DND-41 (cell line): ENCODE measurements around the gene DDX1.

Source experiments
- ATAC-seq: fragments of 200-7000 bp; cut with Tn5 transposase; 3 replicates; pipeline ENCODE4 v1.9.1; 2021; ENCODE audit warnings: low read depth; ENCODE audit not compliant: insufficient read depth
- DNase-seq: peaks from one replicate; pipeline ENCODE4 v3.0.0-alpha.2; 2020
- H2AFZ ChIP-seq: 2 replicates; pipeline ENCODE4 v1.6.0; 2012; ENCODE audit warnings: low read depth, low read length
- H3K27ac ChIP-seq: 2 replicates; pipeline ENCODE4 v1.5.1; 2012; ENCODE audit warnings: low read length, inconsistent platforms
- H3K27me3 ChIP-seq: fragments of 200-600 bp; sonication (generic); 2 replicates; pipeline ENCODE4 v1.6.0; 2012; ENCODE audit warnings: low read length, mild to moderate bottlenecking, inconsistent platforms; ENCODE audit not compliant: insufficient read depth, poor library complexity
- H3K36me3 ChIP-seq: 2 replicates; pipeline ENCODE4 v1.5.1; 2012; ENCODE audit warnings: low read length, inconsistent platforms; ENCODE audit not compliant: insufficient read depth
- H3K4me1 ChIP-seq: 2 replicates; pipeline ENCODE4 v1.5.1; 2012; ENCODE audit warnings: mild to moderate bottlenecking, low read length; ENCODE audit not compliant: insufficient read depth
- H3K4me2 ChIP-seq: 2 replicates; pipeline ENCODE4 v1.6.0; 2012; ENCODE audit warnings: mild to moderate bottlenecking, moderate library complexity, low read length, inconsistent platforms; ENCODE audit not compliant: insufficient read depth
- H3K4me3 ChIP-seq, 2 experiments: fragments of 200-600 bp in 1 of 2; shearing (Covaris generic) in 1 of 2; 2 replicates each; pipeline ENCODE4 v1.5.1; 2012 to 2016; ENCODE audit warnings: inconsistent platforms in 2 of 2, low read length in 2 of 2, mild to moderate bottlenecking in 2 of 2, low read depth in 1 of 2, moderate library complexity in 1 of 2
- H3K79me2 ChIP-seq: 2 replicates; pipeline ENCODE4 v1.6.0; 2012; ENCODE audit warnings: low read length, inconsistent platforms; ENCODE audit not compliant: insufficient read depth
- H3K9ac ChIP-seq: 2 replicates; pipeline ENCODE4 v1.6.0; 2012; ENCODE audit warnings: low read depth, mild to moderate bottlenecking, inconsistent platforms, low read length, moderate library complexity
- H3K9me3 ChIP-seq: 2 replicates; pipeline ENCODE4 v1.5.1; 2012; ENCODE audit warnings: low read length, moderate library complexity, mild to moderate bottlenecking, inconsistent platforms; ENCODE audit not compliant: insufficient read depth, severe bottlenecking
- H4K20me1 ChIP-seq: 2 replicates; pipeline ENCODE4 v1.6.0; 2012; ENCODE audit warnings: low read length; ENCODE audit not compliant: insufficient read depth
- EZH2 ChIP-seq: IDR thresholded peaks from 3 replicates; pipeline ENCODE4 v1.6.1; 2012; ENCODE audit warnings: borderline replicate concordance, low read depth, mild to moderate bottlenecking, moderate library complexity, low read length, inconsistent platforms; ENCODE audit not compliant: severe bottlenecking
- TF ChIP-seq, protein P1 (sequence below): IDR thresholded peaks from 2 replicates; pipeline ENCODE4 v1.5.1; 2012; ENCODE audit warnings: borderline replicate concordance, low read length, moderate library complexity, mild to moderate bottlenecking; ENCODE audit not compliant: poor library complexity, severe bottlenecking; ENCODE audit errors: extremely low read depth

DDX1 gene

DNA sequence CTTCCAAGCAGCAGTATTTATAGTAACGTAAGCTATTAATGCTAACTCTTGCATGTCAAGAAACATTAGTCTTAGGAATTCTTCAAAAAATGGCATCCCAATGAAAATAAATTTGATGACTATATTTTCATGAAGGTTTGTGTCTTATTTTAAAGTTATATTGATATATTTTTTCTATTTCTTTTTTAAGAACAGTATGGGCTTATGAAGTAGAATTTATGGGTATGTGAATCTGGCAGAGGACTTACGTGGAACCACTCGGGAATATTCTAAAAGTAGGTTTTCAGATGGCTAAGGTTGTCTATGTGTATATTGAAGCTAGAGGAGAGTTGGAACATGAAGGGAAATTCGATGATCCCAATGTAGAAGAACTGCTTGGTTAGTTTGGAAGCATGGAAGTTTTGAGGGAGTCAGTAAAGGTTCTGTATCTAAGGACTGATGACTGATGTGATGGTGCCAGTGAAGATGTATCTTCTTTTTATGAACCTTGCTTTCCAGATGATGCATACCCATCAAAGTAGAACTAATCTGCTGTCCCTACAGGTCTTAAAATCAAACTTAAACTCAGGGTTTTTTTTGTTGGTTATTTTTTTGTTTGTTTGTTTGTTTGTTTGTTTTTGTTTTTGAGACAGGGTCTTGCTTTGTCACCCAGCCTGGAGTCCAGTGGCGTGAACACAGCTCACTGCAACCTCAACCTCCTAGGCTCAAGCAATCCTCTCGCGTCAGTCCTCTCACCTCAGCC is 39.5 kb downstream of the DDX1 start:
- no peaks in the 10 kb centered on the region for H3K4me1 ChIP-seq
- H2AFZ ChIP-seq: no peak overlapping the region
- H4K20me1 ChIP-seq: no peaks in the 10 kb centered on the region
- DNase-seq: no peak
- H3K9me3 ChIP-seq: no peaks in the 10 kb centered on the region
- no peaks in the 10 kb centered on the region for H3K79me2 ChIP-seq
- no peak overlapping the region for H3K9ac ChIP-seq
- TF ChIP-seq EZH2: no peak
- TF ChIP-seq, protein P1, sequence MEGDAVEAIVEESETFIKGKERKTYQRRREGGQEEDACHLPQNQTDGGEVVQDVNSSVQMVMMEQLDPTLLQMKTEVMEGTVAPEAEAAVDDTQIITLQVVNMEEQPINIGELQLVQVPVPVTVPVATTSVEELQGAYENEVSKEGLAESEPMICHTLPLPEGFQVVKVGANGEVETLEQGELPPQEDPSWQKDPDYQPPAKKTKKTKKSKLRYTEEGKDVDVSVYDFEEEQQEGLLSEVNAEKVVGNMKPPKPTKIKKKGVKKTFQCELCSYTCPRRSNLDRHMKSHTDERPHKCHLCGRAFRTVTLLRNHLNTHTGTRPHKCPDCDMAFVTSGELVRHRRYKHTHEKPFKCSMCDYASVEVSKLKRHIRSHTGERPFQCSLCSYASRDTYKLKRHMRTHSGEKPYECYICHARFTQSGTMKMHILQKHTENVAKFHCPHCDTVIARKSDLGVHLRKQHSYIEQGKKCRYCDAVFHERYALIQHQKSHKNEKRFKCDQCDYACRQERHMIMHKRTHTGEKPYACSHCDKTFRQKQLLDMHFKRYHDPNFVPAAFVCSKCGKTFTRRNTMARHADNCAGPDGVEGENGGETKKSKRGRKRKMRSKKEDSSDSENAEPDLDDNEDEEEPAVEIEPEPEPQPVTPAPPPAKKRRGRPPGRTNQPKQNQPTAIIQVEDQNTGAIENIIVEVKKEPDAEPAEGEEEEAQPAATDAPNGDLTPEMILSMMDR: no peak
- no peaks in the 10 kb centered on the region for H3K27me3 ChIP-seq
- no peak for ATAC-seq
- H3K27ac ChIP-seq: no peak overlapping the region
- H3K4me2 ChIP-seq: no peak overlapping the region
- H3K4me3 ChIP-seq: no peak overlapping the region
- peaks cover 90% of the 10 kb centered on the region for H3K36me3 ChIP-seq

DNA sequence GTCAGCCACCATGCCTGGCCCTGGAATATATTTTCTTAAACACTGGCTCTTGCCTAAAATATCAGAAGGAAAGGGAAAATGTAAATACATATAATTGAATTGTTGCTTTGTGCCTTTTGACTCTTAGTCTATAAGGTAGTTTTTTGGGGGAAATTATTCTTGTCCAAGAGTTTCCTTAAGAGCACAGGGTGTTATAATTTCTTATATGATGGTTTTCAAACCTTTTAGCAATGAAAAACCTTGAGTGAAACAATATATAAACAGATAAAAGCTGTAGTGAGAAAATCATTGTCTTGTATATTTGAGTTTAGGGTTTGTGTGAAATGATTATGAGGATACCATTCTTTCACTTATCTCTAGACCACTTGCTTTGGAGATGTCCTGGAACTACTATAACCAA is 40.2 kb downstream of the DDX1 start:
- DNase-seq (no peak), ATAC-seq (no peak)
- no peak overlapping the region for H3K4me2 ChIP-seq
- no peak overlapping the region for H3K9ac ChIP-seq
- no peak overlapping the region for H3K4me3 ChIP-seq
- no peaks in the 10 kb centered on the region for H3K79me2 ChIP-seq
- H3K36me3 ChIP-seq: peaks cover 91% of the 10 kb centered on the region
- 0 out of 2 replicates have a peak, but pooled peaks cover 1% of the 10 kb centered on the region for H4K20me1 ChIP-seq
- H3K27ac ChIP-seq: no peak overlapping the region
- no peaks in the 10 kb centered on the region for H3K4me1 ChIP-seq
- TF ChIP-seq, protein P1: no peak
- TF ChIP-seq EZH2: no peak
- H3K27me3 ChIP-seq: no peaks in the 10 kb centered on the region
- no peak overlapping the region for H2AFZ ChIP-seq
- no peaks in the 10 kb centered on the region for H3K9me3 ChIP-seq

DNA sequence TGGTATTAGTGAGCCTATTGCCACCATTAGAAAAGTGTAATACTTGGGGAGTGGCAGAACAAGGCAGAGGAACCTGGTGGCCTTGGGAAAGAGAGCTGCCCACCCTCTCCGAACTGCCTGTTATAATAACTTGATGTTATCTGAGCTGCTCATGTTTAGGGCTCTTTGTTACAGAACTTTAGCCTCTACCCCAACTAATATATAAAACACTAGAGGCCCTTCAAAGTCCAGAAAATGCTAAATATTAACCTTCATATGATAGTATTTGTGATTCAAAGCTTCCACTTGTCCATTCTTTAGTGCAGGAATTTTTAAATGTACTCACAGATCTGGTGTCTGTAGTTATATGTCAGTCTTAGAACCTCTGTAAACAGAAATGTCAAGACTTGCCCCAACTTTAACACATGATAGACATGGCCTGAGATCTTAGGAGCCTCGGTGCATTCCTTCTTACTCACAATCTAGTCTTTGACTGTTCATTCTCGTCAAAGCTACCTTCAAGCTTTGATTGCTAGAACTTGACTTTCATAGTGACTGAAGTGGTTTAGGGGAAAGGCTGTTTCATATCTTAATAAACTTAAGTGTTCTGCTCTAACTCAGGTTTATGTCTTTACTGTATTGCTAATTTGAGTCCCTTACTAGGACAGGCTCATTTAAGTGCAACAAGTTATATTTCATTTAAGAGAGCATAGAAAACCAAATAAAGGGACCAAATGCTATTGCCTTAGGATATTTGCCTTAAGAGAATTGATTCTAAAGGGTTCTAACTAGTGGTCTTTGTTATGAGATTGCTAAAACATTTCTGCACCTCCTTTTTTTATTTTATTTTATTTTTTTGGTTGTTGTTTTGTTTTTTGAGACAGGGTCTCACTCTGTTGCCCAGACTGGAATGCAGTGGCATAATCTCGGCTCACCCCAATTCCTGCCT is 41.6 kb downstream of the DDX1 start:
- no peak for ATAC-seq

More for the DNA sequence above, 41.6 kb downstream of the DDX1 start:
- Histone ChIP-seq H3K9me3 (no peaks in the 10 kb centered on the region), H3K36me3 (peaks cover 88% of the 10 kb centered on the region), H3K27ac (no peak overlapping the region), H3K27me3 (no peaks in the 10 kb centered on the region), H3K79me2 (no peaks in the 10 kb centered on the region), H3K4me1 (no peaks in the 10 kb centered on the region), H3K4me3 (no peak overlapping the region), H3K9ac (no peak overlapping the region), H3K4me2 (no peak overlapping the region), H2AFZ (no peak overlapping the region), H4K20me1 (0 out of 2 replicates have a peak, but pooled peaks cover 2% of the 10 kb centered on the region)
- no peak for DNase-seq
- TF ChIP-seq, protein P1: no peak
- no peak for TF ChIP-seq EZH2
